Gastroesophageal sphincter (tissue), 3 donors: ENCODE measurements around the gene NOD1.

Experiments
- EP300 ChIP-seq: sonication (generic); formaldehyde crosslinking; IDR thresholded peaks from one replicate; pipeline ENCODE4 v1.6.1; 2017; ENCODE audit warnings: antibody characterized with exemption, mild to moderate bottlenecking
- TF ChIP-seq, protein P1 (sequence below), 4 experiments: fragments of 200-600 bp in 2 of 4; fragments of 450-650 bp in 2 of 4; sonication (generic) in 1 of 4; IDR thresholded peaks; one replicate each; pipeline ENCODE4 v1.5.1; 2017 to 2019; ENCODE audit warnings: antibody characterized with exemption in 4 of 4, mild to moderate bottlenecking in 2 of 4, moderate library complexity in 2 of 4

DNA sequence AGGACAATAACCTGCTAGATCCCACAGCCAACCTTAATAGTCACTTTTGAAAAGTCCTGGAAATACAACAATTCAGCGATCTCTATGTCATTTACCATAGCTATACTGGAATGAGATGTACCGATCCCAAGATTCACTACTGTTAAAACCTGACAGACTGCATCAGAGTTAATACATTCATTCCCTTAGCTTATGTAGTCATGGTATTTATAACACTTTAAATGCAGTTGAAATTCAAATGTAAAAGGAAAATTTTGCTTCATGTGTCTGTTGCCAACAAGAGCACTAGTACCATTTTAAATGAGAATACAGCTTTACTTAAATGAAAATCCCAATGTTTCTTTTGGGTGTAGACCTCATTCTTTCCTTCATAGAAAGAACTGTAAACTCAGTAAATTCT lies 37.2 kb upstream of the NOD1 start:
- TF ChIP-seq, protein P1, sequence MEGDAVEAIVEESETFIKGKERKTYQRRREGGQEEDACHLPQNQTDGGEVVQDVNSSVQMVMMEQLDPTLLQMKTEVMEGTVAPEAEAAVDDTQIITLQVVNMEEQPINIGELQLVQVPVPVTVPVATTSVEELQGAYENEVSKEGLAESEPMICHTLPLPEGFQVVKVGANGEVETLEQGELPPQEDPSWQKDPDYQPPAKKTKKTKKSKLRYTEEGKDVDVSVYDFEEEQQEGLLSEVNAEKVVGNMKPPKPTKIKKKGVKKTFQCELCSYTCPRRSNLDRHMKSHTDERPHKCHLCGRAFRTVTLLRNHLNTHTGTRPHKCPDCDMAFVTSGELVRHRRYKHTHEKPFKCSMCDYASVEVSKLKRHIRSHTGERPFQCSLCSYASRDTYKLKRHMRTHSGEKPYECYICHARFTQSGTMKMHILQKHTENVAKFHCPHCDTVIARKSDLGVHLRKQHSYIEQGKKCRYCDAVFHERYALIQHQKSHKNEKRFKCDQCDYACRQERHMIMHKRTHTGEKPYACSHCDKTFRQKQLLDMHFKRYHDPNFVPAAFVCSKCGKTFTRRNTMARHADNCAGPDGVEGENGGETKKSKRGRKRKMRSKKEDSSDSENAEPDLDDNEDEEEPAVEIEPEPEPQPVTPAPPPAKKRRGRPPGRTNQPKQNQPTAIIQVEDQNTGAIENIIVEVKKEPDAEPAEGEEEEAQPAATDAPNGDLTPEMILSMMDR (IDR thresholded peaks at IDR 0.05): no peak
- no peak for TF ChIP-seq EP300
